SH-SY5Y (cell line): ENCODE data around the gene MYMK.

Experiments used
- GATA2 ChIP-seq: IDR thresholded peaks from 2 replicates; pipeline ENCODE4 v1.6.1; 2011; ENCODE audit warnings: mild to moderate bottlenecking, low read depth, low read length
- GATA3 ChIP-seq: IDR thresholded peaks from 2 replicates; pipeline ENCODE4 v1.6.1; 2011; ENCODE audit warnings: low read depth, mild to moderate bottlenecking, low read length, moderate library complexity

DNA sequence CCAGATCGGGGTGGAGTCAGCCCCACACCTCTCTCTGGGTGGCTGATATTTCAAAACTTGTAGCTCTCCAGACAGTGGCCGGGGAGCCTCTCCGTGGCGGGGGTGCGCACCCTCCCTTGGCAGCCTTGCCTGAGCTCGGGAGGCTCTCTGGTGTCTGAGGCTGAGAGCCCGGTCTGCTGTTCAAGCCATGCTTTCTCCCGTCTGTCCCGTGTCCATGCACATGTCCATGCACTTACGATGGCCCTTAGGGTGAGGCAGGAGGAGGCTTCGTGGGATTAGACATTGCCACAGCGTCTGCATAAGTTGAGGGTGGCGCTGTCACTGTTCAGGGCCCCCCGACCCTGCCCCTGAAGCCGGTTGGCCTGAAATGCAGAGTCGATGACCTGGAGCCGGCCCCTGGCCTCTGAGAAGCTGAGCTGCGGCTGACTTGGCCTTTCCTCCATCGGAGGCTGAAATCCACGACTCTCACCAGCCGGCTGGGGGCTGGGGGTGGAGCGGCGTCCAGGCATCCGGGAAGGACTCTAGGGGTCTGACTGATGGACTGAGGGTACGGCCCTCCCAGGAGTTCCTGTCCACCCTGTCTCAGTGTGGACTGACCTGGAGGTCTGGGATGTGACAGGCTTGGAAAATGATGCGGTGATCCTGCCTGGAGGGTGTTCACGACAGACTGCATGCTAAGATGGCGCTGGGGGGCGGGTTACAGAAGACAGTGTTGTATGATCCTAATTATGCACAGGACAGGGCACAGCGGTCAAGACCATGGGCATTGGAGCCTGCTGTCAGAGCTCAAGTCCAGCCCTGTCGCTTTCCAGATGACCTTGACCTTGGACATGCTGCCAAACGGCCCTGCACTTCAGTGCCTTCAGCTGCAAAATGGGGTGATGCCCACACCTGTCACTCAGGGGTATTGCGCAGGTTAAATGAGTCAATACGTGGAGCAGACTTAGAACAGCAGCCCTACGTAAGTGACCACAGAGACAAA, 27.6 kb downstream of the MYMK start:
- no peak for TF ChIP-seq GATA3
- TF ChIP-seq GATA2: no peak
